Breast epithelium (tissue), 3 donors: ENCODE measurements around the gene GABRE.

Experiments
- POLR2A ChIP-seq: fragments of 450-650 bp; IDR thresholded peaks from one replicate; pipeline ENCODE4 v1.6.1; 2016; ENCODE audit warnings: antibody characterized with exemption, mild to moderate bottlenecking, moderate library complexity
- POLR2AphosphoS5 ChIP-seq, 3 donors: sonication (generic); formaldehyde crosslinking; IDR thresholded peaks; one replicate each; pipeline ENCODE4 v1.6.1; 2017; ENCODE audit warnings: antibody characterized with exemption in 3 of 3
- TF ChIP-seq, protein P1 (sequence below), 3 donors: fragments of 450-650 bp; IDR thresholded peaks; one replicate each; pipeline ENCODE4 v1.5.1; 2016 to 2017; ENCODE audit warnings: antibody characterized with exemption in 3 of 3, mild to moderate bottlenecking in 3 of 3, moderate library complexity in 3 of 3

- TF ChIP-seq, protein P1, sequence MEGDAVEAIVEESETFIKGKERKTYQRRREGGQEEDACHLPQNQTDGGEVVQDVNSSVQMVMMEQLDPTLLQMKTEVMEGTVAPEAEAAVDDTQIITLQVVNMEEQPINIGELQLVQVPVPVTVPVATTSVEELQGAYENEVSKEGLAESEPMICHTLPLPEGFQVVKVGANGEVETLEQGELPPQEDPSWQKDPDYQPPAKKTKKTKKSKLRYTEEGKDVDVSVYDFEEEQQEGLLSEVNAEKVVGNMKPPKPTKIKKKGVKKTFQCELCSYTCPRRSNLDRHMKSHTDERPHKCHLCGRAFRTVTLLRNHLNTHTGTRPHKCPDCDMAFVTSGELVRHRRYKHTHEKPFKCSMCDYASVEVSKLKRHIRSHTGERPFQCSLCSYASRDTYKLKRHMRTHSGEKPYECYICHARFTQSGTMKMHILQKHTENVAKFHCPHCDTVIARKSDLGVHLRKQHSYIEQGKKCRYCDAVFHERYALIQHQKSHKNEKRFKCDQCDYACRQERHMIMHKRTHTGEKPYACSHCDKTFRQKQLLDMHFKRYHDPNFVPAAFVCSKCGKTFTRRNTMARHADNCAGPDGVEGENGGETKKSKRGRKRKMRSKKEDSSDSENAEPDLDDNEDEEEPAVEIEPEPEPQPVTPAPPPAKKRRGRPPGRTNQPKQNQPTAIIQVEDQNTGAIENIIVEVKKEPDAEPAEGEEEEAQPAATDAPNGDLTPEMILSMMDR (IDR thresholded peaks at IDR 0.05): no peak
- no peak for TF ChIP-seq POLR2A
- TF ChIP-seq POLR2AphosphoS5 (IDR thresholded peaks at IDR 0.05): no peak
These were observed 54.9 kb downstream of the GABRE start for GRCh38 chrX:151919610-151920009.
